ENCODE data around the gene MARS1.

Gene MARS1

DNA sequence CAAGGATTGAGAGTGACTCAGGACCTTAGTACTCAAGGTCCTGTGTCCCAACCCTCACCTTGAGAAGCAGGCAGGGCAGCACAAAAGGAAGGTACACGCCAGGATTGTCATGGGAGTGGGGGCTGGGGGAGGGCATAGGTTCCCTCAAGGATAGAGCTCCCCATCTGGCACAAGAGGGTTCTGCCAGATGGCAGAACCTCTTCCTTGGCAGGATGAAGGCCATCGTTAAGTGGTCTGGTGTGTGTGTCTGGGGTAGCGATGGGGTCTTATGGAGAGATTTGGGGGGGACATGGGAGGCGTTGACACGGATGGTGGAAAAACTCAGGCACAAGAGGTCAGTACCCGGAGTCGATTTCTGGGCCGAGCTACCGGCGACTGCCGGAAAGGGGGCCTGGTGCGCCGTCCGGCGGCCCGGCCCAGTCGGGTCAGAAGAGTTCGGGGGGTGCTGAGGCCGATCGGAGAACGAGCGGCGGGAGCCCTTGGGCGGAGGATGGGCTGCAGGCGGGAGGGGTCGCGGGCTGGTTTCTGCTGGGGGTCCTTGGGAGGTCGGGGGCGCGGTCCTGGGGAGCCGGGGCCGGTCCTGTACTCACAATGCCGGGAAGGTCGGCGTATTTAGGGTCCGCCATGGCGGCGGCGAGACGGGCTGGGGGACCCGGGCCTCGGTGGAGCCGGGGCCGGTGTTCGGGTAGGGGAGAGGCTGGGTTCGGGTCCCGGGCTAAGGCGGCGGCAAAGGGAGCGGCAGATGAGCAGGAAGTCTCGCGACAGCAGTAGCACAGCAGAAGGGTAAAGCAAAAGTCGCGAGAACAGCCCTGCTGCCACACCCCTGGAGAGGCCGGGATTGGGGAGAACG, 58.8 kb downstream of the MARS1 start, which contains the start of gene DCTN2:
Gene DCTN2 (minus strand): TSS at position 755 of the 850 bp plus-strand sequence. CDS start 129 bp downstream, at position 626.
- peaks cover 8% of the 10 kb centered on the region for H3K4me1 ChIP-seq (ENCODE audit: insufficient read depth, poor library complexity, severe bottlenecking)
- H3K9me3 ChIP-seq (ENCODE audit: severe bottlenecking) = no peaks in the 10 kb centered on the region
- peak within 1 kb of the TSS; percentile 67 for H3K27ac ChIP-seq (ENCODE audit: poor library complexity, severe bottlenecking)
- no peaks in the 10 kb centered on the region for H3K27me3 ChIP-seq (ENCODE audit: insufficient read depth, poor library complexity, severe bottlenecking)
- peak; percentile 96 for ATAC-seq (ENCODE audit: low read depth)
- DNase-seq (ENCODE audit: low spot score) = peak; percentile 96
- peak; percentile 9 for TF ChIP-seq CTCF (IDR thresholded peaks at IDR 0.05; ENCODE audit: poor library complexity, severe bottlenecking)
- H3K4me3 ChIP-seq (ENCODE audit: severe bottlenecking) = peak within 1 kb of the TSS; percentile 98
- H3K36me3 ChIP-seq (ENCODE audit: low read depth) = peaks cover 27% of the 10 kb centered on the region

DNA sequence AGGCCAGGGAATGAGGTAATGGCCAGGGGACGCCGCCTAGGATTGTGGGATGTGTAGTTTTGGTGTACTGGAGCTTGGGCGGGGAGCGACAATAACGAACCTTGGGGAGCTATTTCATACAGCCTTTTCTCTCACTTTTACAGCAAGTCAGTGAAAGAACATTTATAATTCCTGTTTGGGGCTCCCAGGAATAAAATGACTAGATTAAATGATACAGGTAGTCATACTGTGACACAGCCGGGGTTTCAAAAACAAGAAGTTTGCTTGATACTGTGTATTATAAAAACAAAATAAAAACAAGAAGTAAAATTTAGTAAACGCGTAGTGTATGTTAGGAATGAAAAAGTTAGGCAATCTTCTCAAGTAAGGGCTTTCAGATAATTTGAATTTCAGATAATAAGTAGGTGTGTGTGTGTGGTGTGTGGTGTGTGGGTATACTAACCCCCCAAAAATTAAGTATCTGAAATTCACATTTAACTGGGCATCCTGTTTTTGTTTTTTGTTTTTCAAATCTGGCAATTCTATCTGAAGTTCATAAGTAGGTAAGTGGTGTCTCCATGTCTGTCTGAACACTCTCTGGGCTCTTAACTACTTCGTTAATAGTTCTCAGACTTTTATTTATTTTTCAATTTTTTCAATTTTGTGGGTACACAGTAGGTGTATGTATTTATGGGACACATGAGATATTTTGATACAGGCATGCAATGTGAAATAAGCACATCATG, 59.6 kb downstream of the MARS1 start:
- no peak for DNase-seq (ENCODE audit: low spot score)
- Histone ChIP-seq H3K27me3 (ENCODE audit: insufficient read depth, poor library complexity, severe bottlenecking) (no peaks in the 10 kb centered on the region), H3K4me1 (ENCODE audit: insufficient read depth, poor library complexity, severe bottlenecking) (peaks cover 8% of the 10 kb centered on the region), H3K4me3 (ENCODE audit: severe bottlenecking) (peak overlapping the region; percentile 98), H3K9me3 (ENCODE audit: severe bottlenecking) (no peaks in the 10 kb centered on the region), H3K36me3 (ENCODE audit: low read depth) (peaks cover 20% of the 10 kb centered on the region), H3K27ac (ENCODE audit: poor library complexity, severe bottlenecking) (peak overlapping the region; percentile 67)
- no peak for ATAC-seq (ENCODE audit: low read depth)
- no peak for TF ChIP-seq CTCF (IDR thresholded peaks at IDR 0.05; ENCODE audit: poor library complexity, severe bottlenecking)

DNA sequence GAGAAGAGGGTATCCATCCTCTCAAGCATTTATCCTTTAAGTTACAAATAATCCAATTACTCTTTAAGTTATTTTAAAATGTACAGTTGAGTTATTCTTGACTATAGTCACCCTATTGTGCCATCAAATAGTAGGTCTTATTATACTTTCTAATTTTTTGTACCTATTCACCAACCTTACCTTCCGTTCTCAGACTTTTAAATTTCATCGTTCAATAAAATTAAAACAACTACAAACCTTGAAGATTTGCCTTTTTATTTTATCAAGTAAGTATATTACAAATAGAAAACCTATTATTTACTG, 60.1 kb downstream of the MARS1 start:
- H3K27ac ChIP-seq (ENCODE audit: poor library complexity, severe bottlenecking) = no peak overlapping the region
- no peaks in the 10 kb centered on the region for H3K9me3 ChIP-seq (ENCODE audit: severe bottlenecking)
- H3K4me3 ChIP-seq (ENCODE audit: severe bottlenecking) = no peak overlapping the region
- no peak for DNase-seq (ENCODE audit: low spot score)
- H3K4me1 ChIP-seq (ENCODE audit: insufficient read depth, poor library complexity, severe bottlenecking) = peaks cover 8% of the 10 kb centered on the region
- no peaks in the 10 kb centered on the region for H3K27me3 ChIP-seq (ENCODE audit: insufficient read depth, poor library complexity, severe bottlenecking)
- ATAC-seq (ENCODE audit: low read depth) = no peak
- TF ChIP-seq CTCF (IDR thresholded peaks at IDR 0.05; ENCODE audit: poor library complexity, severe bottlenecking) = no peak
- peaks cover 15% of the 10 kb centered on the region for H3K36me3 ChIP-seq (ENCODE audit: low read depth)

DNA sequence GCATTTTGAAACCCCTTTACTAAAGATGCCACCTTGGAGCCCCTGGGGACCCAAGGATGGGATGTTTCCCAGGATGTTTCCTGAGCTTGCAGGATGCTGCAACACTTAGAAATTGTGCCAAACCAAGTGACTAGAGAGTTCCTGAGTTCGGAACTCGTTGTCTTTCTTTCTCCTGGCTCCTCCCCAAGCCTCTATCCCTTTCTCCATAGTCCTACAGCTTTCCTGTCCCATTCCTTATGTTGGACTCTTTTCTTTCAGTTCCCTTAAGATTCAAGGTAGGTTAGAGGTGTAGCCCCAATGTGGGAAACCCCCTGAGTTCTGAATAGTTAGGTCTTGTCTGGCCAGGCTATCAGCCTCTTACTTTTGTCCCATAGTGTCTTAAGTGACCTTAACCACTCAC, 60.6 kb downstream of the MARS1 start:
- no peak for TF ChIP-seq CTCF (IDR thresholded peaks at IDR 0.05; ENCODE audit: poor library complexity, severe bottlenecking)
- no peak overlapping the region for H3K27ac ChIP-seq (ENCODE audit: poor library complexity, severe bottlenecking)
- no peak overlapping the region for H3K4me3 ChIP-seq (ENCODE audit: severe bottlenecking)
- DNase-seq (ENCODE audit: low spot score) = no peak
- no peaks in the 10 kb centered on the region for H3K27me3 ChIP-seq (ENCODE audit: insufficient read depth, poor library complexity, severe bottlenecking)
- H3K36me3 ChIP-seq (ENCODE audit: low read depth) = peaks cover 15% of the 10 kb centered on the region
- H3K9me3 ChIP-seq (ENCODE audit: severe bottlenecking) = no peaks in the 10 kb centered on the region
- H3K4me1 ChIP-seq (ENCODE audit: insufficient read depth, poor library complexity, severe bottlenecking) = peaks cover 8% of the 10 kb centered on the region
- no peak for ATAC-seq (ENCODE audit: low read depth)
